ENCODE measurements around the gene TMCC1.
"Not testable (repeated sequence)": the region's sequence is repeated elsewhere in the genome, so short reads cannot be mapped to it uniquely, and the experiment has no call there.

Gene TMCC1

GRCh38 chr3:129727707-129728106, 165.8 kb downstream of the TMCC1 start:
- no peak for DNase-seq (ENCODE audit: low spot score)

DNA sequence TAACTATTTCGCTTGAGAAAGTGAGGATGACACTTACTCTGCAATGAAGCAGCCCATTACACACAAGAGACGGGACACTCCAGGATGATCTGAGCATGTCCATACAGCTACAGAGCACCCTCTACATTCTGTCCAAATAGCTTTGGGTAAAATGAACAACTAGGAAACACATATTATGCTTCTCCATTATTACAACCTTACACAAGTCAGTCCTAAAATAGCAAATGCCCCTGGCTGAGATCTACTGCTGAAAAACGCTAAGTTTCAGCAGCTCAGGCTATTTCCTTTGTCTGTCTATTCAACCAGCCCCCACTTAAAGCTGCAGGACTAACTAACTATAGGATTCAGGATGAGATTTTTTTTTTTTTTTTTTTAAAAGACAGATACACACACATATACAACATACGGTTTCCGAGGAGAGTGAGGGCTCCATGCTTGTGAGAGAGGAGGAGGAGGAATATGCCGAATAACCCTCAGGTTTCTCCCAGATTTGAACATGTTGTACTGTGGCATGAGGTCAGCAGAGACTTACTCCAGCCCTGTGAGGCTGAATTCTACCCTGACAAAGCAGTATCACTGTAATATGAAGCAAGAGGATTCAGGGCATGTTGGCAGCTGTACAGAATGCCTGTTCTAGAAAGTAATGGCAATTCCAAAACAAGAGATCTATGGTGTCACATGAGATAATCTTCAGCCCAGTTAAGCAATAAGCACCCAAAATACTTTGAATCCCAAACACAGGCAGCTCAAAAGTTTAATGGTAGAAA, 169.8 kb downstream of the TMCC1 start:
- peak; percentile 83 for DNase-seq (ENCODE audit: low spot score)

GRCh38 chr3:129722527-129722926, 171.0 kb downstream of the TMCC1 start:
- DNase-seq (ENCODE audit: low spot score): no peak

- DNase-seq (ENCODE audit: low spot score): no peak
Measured at GRCh38 chr3:129718201-129718600, 175.3 kb downstream of the TMCC1 start.

DNA sequence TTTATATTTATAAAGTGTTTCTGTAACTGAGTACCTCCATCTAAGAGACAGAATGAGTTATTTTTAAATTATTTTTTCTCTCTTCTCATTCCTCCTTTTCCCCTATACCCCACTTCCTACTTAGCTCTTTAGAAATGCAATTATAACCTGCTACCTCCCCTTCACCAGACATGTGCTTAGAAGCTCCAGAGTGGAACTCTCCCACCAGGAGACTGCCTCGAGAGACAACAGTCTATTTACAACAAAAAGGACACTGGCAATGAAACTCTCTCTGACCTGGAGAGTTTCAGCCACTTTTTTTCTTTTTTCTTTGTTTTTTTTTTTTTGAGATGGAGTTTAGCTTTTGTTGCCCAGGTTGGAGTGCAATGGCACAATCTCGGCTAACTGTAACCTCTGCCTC, 177.7 kb downstream of the TMCC1 start:
- DNase-seq (ENCODE audit: low spot score): no peak

- no peak for DNase-seq (ENCODE audit: low spot score)
Measured at GRCh38 chr3:129708328-129708861, 185.1 kb downstream of the TMCC1 start.

- DNase-seq (ENCODE audit: low spot score): no peak
Measured at GRCh38 chr3:129705274-129705673, 188.2 kb downstream of the TMCC1 start.

GRCh38 chr3:129703913-129704312, 189.6 kb downstream of the TMCC1 start:
- no peak for DNase-seq (ENCODE audit: low spot score)

GRCh38 chr3:129702934-129703712, 190.4 kb downstream of the TMCC1 start:
- no peak for DNase-seq (ENCODE audit: low spot score)

GRCh38 chr3:129701161-129701560, 192.3 kb downstream of the TMCC1 start:
- no peak for DNase-seq (ENCODE audit: low spot score)

GRCh38 chr3:129699612-129700011, 193.9 kb downstream of the TMCC1 start:
- no peak for DNase-seq (ENCODE audit: low spot score)

DNA sequence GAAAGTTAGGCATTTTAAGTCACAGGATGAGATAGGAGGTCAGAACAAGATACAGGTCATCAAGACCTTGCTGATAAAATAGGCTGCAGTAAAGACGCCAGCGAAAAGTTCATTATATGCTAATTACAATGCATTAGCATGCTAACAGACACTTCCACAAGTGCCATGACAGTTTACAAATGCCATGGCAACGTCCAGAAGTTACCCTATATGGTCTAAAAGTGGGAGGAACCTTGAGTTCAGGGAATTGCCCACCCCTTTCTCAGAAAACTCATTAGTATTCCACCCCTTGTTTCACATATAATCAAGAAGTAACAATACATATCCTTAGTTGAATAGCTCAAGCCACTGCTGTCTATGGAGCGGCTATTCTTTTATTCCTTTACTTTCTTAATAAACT, 194.3 kb downstream of the TMCC1 start:
- DNase-seq (ENCODE audit: low spot score): no peak

GRCh38 chr3:129697229-129697969, 196.1 kb downstream of the TMCC1 start:
- DNase-seq (ENCODE audit: low spot score): no peak

DNA sequence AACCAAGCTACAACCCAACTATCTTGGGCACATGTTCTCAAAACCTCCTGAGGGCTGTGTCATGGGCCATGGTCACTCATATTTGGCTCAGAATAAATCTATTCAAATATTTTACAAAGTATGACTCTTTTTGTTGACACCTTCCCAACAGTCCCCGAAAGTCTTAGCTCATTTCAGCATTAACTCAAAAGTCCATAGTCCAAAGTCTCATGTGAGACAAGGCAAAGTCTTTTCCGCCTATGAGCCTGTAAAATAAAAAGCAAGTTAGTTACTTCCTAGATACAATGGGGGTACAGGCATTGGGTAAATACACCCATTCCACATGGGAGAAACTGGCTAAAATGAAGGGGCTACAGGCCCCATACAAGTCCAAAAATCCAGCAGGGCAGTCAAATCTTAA, 197.1 kb downstream of the TMCC1 start:
- not testable (repeated sequence) for DNase-seq (ENCODE audit: low spot score)

DNA sequence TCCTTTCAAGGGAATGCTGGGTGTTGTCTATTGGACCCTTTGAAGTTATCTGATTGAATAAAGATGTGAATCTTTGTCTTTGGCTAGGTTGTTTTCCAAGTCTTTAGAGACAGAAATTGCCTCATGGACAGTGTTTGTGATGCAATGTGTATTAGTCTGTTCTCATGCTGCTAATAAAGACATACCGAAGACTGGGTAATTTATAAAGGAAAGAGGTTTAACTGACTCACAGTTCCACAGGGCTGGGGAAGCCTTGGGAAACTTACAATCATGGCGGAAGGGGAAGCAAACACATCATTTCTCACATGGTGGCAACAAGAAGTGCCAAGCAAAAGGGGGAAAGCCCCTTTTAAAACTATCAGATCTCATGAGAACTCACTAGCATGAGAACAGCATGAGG, 198.3 kb downstream of the TMCC1 start:
- peak; percentile 51 for DNase-seq (ENCODE audit: low spot score)

- no peak for DNase-seq (ENCODE audit: low spot score)
Measured at GRCh38 chr3:129694228-129694627, 199.3 kb downstream of the TMCC1 start.

DNA sequence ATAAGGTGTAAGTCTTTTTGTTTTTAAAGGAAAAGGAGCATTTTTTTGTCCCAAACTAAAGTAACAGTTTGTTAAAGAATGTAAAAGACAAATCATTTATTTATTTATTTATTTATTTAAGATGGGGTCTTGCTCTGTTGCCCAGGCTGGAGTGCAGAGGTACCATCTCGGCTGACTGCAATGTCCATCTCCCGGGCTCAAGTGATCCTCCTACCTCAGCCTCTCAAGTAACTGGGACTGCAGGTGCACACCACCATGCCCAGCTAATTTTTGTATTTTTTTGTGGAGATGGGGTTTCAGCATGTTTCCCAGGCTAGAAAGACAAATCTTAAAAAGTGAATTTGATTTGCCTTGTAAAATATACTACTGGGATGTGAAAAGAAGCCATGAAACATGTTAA, 200.8 kb downstream of the TMCC1 start:
- DNase-seq (ENCODE audit: low spot score): no peak

DNA sequence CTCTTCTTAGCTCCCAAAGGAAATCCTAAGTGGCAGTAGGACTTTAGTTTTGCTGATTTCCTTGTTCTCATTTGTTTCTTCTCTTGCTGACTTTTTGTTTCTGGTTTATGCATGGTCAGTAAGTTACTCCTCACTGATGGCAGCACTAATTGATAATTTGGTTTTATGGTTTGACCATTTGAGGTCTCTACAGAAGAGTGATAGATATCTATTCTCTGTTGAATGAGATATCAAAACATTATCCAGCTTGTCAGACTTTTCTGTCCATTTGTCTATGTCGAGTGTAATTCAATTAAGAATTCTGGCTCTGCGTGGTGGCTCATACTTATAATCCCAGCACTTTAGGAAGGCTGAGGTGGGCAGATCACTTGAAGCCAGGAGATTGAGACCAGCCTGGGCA, 202.5 kb downstream of the TMCC1 start:
- DNase-seq (ENCODE audit: low spot score): no peak

- DNase-seq (ENCODE audit: low spot score): peak; percentile 33
Measured at GRCh38 chr3:129690406-129690805, 203.1 kb downstream of the TMCC1 start.

- DNase-seq (ENCODE audit: low spot score): no peak
Measured at GRCh38 chr3:129689036-129689435, 204.5 kb downstream of the TMCC1 start.

DNA sequence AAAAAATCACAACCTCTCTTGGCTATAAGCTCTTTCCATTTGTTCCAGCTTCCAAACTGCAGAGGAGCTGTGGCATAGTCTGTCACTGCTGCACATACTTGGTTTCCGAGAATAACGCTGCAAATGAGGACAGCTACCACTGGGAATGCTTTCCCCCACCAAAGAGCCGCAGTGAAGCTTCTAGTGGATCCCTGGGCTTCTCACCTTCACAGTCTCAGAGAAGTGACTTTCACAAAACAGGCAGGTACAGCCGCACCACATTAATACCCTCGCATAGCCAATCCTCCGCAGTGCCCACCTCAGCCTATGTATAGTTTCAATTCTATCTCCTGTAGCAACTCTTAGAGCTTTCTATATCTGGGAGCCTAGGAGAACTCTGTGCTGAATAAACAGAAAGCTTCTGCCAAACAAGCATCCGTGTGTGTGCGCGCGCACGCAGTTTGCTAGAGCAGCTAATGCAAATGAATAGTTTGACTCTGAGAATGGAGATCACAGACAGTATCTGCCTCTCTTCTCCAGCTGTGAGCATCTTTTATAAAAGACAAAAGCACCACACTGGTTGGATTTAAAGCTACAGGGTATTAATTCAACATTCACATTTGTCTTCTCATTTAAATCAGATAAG, 205.1 kb downstream of the TMCC1 start:
- peak; percentile 65 for DNase-seq (ENCODE audit: low spot score)

DNA sequence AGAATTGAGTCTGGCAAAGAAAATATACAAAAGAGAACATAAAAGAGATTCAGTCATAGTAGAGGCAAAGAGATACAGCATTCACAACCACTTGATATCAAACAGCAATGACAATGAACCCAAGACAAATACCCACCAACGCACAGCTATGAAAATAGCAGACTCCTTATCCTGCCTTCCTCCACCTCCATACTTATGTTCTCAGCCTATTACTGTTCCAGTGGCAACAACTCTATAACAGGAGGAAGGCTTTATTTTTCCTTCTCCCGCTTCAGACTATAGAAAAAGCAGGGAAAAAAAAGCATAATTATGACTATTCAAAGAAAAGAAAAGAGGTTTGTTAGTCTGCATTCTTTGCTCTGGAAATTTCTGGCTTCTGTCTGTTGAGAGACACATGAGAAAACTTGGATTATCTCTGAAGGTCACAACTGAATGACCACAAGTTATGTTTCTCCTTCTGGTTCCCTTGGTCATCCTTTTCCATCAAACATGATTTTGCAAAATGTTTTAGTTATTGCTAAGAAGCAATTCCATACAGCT, 205.9 kb downstream of the TMCC1 start:
- no peak for DNase-seq (ENCODE audit: low spot score)

All from AG20443 (cell line).